HG03460 (cell line): Measurements from ENCODE around the gene KRT32.

Experiments used
- ATAC-seq: cut with Tn5 transposase; IDR thresholded peaks from one replicate; pipeline ENCODE4 v1.9.1; 2021; ENCODE audit not compliant: unreplicated experiment

Gene KRT32

DNA sequence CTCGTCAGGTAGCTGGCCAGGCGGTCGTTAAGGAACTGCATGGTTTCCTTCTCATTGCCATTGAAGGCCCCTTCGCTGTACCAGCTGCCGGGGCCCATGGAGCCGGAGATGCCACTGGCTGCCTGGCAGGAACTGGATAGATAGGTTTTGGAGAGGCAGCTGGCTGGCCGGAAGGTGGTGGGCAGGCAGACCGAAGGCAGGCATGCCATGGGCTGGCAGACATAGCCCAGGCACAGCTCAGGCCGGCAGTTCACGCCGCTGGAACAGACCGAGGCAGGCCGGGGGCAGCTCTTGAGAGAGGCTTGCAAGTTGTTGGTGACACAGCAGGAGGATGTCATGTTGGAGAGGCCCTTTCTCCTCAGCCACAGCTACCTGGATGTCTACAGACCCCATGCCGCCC lies at the start of gene KRT32:
Gene KRT32 (minus strand): TSS at position 399 of the 400 bp plus-strand sequence. CDS start 61 bp downstream, at position 338.
- no peak for ATAC-seq

DNA sequence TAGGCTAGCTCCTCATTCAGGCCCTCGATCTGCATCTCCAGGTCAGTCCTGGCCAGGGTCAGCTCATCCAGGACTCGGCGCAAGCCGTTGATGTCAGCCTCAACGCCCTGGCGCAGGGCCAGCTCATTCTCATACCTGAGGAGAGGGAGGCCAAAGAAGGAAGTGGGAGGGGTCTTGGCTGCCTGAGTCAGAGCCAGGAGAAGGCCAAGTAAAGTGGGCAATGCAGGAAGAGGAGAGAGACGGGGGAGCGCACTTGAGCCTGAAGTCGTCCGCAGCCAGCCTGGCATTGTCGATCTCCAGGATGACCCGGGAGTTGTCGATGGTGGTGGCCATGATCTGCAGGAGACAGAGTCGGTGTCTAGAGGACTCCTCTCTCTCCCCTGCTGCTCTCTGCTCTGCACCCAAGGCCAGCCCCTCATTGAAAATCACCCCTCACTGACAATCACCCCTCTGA lies 49.7 kb upstream of the KRT32 start:
- ATAC-seq = no peak

DNA sequence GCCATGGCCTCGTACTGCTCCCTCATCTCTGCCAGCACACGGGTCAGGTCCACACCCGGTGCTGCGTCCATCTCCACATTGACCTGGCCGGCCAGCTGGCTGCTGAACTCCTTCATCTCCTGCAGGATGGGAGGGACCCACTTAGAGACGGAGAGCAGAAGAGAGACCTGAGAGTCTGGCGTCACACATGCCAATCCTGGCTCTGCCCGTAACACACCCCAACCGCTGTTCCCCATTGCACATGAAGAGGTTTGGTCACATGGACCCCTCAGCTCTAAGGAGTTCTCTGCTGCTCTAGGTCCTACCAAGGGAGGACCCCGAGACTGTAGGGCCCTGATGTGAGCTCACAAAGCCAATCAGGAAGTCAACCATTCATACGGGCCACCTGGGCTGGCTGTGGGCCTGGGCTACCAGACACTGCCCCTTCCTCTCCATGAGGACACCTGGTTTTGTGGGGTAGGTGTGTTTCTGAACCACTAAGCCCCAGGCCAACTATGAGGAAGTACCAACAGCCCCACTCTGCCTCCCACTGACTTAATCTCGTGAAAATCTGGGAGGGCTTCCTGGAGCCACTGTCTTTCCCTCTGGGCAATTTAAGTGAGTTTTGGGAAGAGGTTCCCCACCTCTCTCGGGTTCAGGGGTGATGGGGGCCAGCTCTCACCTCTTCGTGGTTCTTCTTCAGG lies 49.1 kb upstream of the KRT32 start:
- ATAC-seq = no peak

DNA sequence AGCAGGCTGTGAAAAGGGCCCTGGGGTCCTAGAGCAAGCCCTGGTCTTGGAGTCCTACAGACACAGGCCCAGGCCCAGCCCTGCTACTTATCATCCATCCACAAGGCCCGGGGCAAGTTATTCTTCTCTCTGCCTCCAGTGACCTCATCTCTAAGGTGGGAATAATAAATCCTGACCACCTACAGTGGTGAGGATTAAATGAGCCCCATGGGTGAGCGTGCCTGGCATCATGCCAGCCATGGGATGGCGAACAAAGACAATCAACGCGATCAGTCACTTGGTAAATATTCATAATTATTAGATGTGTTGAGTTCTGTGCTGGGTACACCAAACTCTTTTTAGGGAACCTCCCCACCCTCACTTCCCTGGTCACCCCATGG lies 46.0 kb upstream of the KRT32 start:
- no peak for ATAC-seq

DNA sequence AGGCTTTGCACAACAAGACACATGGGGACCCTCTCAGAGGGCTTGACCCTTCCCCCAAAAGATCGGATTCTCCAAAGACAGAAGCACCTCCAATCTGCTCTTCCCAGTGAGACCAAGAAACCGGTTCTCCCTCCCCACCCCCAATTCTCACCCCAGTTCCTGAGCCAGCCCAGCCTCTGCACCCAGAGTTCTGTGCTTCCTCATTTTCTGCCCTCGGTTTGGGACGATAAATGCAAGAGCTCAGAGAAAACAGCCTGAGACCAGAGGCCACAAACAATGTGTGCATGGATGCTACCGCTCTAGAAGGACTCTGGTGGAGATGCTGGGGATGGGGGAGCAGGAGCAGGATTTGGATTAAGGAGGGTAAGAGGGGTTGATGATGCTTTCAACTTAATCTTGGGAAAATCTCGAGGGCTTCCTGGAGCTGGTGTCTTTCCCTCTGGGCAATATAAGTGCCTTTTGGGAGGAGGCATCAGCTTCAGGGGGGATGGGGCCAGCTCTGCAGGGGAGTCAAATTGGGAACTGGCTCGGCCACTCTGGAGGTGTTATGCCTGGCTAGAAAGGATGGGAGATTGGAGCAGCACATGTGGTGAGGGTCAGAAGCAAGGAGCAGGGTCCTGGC lies 45.5 kb upstream of the KRT32 start:
- no peak for ATAC-seq

DNA sequence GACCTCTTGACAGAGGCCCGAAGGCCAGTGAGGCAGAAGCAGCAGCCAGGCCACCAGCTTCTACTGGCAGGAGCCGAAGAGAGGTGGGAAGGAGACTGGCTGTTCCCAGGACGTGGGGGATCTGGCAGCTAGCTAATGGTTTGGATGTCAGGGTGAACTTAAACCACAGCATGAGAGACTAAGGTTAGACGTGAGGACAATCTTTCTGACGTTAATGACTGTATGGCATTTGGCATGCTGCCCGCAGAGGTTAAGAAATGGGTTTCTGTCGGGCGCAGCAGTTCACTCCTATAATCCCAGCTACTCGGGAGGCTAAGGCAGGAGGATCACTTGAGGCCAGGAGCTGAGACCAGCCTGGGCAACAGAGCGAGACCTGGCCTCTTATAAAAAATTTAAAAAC lies 44.5 kb upstream of the KRT32 start:
- ATAC-seq = no peak

DNA sequence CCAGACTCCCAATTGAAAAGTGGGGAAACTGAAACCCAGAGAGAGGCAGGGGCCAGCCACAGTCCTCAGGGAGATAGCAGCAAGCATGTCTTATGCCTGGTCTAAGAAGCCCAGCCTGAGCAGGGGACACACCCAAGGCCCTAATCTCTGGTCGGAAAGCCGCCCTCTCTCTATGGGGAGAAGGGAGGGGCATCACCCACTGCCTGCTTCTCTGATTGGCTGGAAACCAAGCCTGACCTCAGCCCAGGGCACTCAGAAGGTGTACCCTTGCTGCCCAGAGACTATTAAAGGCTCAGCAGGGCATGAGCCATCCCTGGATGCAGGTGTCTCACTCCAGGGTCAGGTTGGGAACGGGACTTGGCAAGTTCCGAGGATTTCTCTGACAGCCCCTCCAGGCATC lies 43.9 kb upstream of the KRT32 start:
- ATAC-seq = no peak

DNA sequence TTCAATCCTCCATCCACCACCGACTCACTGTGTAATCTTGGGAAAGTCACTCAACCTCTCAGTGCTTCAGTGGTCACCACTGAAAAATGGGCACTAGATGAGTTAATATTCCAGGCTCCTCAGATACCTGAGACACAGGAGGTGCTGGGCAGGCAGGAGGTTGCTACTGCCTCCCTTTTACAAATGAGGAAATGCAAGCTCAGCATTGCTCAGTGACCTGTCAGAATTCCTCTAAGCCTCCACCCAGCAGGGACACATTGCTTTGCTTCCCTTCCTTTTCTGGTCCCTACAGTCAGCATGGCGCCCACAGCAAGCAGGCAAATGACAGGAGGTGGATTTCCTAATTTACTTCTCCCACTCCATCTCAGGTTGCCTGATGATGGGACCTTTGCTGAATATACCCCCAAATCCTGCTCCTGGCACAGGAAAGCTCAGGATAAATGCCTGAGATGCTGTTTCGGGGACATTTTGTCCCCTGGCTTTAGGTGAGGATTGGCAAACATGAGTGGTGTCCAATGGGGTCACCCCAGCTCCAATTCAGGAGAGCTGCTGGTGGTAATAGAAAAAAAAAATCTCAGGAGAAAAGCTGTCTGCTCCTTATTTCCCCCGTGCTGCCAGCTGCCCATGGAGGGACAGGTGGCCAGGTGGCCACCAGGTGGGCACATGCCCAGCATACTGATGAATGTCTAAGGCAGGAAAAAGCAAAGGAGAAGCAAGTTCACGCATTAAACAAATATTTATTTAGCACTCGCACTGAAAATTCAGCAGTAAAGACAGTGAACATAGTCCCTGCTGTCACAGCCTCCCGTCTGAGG lies 43.3 kb upstream of the KRT32 start:
- ATAC-seq = no peak

DNA sequence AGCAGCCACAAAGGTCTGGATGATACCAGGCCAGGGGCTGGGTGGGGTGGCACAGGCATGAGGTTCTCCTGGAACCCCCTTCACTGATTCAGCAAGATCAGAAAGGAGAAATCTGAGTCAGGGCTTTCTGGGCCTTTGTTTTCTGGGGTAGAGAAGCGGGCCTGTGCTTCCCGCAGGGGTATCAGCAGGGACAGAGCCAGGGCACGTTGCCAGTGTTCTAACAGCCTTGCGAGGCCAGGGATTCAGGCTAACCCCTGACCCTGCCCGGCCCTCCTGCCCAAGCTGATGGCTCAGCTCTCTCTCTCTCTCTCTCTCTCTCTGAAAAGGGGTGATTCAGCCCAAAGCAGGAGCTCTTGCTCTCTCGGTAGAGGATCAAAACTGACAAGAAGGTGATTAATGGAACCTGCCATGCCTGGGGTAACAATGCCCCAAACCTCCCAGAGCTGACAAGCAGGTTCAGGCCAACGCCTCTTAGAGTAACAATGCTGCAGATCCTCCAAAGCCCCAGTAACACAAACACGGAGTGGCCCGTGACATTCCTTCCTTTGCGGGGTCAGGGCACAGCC lies 40.2 kb upstream of the KRT32 start:
- ATAC-seq = no peak

DNA sequence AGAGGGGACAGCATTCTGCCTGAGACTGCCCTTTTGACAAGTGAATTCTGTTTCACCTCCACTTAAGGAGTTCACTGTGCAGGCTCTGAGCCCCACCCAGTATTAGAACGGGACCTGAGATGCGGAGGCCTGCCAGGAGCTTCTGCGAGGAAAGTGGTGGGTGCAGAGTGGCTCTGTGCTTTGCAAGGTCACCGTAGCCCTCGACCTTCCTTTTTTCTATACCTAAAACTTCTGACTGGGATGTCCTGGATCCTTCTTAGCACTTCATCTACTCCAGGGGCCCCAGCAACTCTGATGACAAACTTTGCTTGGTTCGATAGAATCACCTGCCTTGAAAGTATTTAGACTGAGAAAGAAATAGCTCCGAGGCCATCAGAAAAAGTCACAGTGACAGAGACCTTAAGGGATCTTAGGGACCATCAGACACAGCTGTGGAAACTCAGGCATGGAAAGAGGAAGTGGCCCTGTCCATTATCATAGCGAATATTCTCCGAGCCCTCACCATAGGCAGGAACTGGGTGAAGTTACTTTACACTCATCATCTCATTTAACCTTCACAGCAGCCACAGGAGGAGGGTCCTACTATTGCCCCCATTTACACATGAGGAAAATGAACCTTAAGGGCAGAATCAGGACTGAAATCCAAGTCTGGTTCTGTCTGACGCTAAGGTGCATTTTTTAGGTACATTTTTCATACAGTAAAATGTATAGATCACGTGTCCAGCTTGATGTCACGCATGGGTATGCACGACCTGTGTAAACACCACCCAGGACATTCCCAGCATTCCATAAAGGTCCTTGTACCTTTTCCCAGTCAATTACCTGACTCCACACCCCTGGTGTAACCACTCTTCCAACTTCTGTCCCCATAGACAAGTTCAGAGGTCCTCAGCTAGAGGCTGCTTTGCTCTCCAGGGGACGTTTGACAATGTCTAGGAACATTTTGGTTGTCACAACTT lies 38.9 kb upstream of the KRT32 start:
- no peak for ATAC-seq

DNA sequence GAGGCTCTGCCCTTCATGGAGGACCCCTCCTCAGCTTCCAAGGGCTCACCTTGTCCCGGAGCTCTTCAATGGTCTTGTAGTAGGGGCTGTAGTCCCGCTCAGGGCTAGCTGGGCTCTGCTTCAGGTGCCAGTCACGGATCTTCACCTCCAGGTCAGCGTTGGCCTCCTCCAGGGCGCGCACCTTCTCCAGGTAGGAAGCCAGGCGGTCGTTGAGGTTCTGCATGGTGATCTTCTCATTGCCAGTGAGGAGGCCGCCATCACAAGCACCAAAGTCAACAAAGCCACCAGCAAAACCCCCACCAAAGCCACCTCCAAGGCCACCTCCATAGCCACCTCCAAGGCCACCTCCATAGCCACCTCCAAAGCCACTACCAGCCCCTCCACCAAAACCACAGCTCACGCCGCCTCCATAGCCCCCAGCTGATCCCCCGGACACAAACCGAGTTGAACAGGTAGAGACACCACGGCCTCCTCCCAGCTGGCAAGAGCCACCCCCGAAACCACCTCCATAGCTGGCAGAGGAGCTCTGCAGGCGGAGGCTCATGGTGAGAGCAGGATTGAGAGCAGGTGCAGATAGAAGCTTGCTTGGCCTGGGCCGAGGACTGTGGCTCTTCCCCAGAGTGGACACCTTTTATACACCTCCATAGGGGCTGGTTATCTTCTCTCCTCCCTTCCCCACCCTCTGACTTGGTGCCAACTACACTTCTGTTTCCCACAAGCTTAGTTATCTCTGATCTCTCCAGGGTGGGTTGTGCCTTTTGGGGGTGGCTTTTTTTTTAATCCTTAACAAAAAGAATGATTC lies 38.0 kb upstream of the KRT32 start, which contains the start of gene KRT13:
Gene KRT13 (minus strand): TSS at position 606 of the 802 bp plus-strand sequence. CDS start 62 bp downstream, at position 544.
- ATAC-seq = no peak

DNA sequence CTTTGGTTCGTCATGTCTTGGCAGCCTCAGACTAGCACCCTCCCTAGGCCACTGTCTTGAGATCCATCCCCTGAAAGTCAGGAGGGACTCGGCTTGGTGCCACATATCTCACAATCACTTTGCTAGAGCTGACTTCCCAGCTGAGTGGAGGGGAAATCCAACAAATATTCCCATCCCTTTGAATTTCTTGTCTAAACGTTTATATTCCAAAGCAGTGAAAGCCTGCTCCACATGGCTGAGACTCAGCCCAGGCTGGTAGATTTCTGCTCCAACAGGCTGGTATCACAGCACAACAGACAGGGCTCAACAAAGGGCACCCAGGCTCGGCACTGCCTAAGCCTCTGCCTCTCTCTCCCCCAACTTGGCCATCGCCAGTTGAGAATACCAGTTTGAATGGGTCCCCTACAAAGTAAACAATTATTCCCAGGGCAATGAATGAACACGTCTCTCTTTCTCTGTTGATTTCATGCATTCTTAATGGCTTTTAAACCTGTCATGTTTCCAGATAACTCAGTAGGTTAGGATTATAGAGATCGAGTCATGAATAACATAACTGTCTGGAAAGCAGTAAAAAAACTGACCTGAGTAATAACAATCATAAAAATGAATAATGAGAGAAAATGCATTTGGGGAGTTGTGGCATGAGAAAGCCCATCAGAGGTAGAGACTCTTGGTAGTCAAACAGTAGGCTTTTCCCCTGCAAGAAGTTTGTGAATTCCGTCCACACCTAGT lies 37.2 kb upstream of the KRT32 start:
- no peak for ATAC-seq

DNA sequence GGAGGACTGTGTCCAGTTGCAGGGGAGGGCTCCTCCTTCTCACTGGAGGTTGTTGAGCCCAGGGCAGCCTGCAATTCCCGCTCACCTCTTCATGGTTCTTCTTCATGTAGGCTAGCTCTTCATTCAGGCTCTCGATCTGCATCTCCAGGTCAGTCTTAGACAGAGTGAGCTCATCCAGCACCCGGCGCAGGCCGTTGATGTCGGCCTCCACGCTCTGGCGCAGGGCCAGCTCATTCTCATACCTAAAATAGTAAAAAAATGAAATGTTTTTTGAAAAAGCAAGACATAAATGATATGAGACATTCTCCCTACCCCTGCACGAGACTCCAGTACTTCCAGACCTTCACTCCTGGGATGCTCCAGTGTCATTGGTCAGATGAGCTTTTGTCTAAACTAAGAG lies 36.0 kb upstream of the KRT32 start:
- ATAC-seq = no peak

DNA sequence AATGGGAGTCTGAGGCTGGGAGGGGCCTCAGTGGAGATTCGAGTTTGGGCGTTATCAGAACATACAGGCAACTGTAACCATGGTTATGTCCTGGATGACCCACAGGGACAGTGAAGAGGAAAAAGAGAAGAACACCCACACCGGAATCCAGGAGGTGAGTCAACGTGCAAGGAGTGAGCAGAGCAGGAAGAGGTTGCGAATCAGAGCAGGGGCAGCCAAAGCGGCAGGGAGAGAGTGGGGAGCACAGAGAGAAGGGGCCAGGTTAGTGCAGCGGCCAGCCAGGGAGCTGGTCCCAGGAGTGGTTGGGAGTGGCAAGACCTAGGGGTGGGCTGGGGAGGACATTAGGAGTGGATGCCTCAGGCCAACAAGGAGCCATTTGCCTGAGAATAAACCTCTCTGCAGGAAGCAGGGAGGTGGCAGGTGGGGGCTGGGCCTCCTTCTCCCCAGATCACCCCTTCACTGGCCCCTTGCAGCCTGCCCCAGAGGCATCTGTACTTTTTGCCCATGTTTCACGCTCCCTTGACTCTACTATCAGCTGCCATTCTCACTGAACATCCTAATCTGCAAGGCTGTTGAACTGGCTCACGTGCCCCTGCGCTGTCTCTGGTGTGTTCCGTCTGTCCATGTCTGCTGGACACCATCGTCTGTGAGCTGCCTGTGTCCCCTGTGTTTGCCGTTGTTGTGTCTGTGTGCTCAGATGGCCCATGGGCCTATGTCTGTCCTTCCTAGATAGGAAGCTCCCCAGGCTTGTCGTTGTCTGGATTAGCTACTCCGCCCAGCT lies 33.1 kb upstream of the KRT32 start:
- ATAC-seq = no peak

DNA sequence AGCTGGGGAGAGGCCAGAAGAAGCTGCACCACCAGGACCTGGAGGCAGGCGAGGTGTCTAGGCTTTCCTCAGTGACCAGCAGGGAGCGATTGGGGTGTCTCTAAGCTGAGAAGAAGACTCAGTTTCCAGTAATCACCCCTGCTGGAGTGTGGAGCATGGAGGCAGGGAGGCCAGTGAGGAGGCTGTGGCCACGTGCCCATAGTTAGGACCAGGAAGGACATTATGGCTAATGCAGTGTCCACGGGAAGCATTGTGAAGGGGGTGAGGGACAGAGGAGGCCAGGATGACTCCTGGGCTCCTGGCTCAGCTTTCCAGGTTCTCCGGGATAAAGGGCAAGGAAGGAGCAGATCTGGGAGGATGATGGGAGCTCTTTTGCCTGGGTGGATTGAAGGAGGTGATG lies 32.5 kb upstream of the KRT32 start:
- no peak for ATAC-seq

DNA sequence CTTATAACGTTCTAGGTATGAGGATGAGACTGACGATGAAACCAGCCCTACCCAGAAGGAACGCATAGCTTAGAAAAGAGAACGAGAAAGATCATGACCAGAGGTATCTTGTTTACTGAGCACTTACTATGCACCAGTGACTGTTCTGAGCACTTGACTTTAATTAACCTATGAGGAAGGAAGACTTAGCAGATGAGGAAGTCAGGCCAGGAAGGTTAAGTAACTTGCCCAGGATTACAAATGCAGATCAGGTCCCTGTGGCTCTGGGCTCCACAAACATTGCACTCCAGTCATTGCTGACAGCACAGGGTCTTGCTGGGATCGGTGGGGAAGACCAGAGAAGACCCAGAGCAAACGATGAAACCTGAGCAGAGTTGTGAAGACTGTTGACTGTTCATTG lies 31.1 kb upstream of the KRT32 start:
- no peak for ATAC-seq

DNA sequence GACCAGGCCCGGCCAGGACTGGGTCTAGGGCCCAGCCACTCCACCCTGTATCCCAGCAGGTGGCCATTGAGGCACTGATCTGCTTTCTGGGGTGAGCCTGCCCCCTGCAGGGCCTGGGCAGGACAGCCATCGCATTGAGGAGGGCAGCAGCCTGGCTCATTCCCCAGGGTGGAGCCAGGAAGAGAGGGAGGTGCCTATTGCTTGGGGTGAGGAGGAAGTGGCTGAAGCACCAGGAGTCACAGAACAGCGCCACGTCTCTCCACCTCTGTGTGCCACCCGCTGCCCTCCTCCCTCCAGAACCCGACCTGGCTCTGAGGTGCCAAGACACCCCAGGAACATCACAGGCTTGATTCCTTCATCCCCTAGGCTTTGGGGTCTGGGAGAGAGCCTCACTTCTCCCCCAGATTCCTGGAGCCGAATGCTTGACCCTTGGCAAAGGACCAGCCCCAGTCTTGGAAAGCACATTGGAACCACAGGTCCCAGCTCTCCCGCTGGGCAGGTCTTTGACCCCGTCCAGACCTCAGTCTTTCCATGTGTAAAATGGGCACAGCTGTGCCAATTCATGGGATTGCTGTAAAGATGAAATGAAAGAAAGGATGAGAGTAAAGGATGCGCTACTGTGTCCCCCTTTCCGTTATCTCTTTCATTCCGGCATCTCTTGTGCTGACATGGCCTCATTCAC lies 29.8 kb upstream of the KRT32 start:
- ATAC-seq = no peak

DNA sequence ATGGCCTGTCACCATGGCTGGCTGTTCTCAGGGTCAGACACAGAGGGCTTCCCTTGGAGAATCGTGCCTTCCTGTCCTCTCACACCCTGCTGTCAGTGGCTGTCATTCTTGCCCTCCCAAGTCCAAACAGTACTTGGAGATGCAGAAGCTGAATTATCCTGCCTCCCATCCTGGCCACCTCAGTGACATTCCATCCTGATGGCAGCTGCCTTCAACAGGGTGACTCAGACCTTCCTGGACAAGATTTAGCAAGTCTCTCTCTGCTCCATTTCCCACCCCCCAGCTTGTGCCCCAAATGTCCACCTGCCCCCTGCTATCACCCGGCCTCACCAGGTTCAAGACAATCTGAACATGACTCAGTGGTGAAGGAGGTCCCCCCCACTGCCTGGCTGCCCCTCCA lies 27.3 kb upstream of the KRT32 start:
- no peak for ATAC-seq
